OCI-LY3 (cell line): ENCODE measurements around the gene CYSTM1.

Experiments
- H2AFZ ChIP-seq: fragments of 200-600, 300-600 bp; shearing (Covaris generic); 2 replicates; pipeline ENCODE4 v1.6.0; 2014; ENCODE audit warnings: antibody characterized with exemption, low read depth, low read length
- H3K27ac ChIP-seq: fragments of 200-600, 300-600 bp; sonication (generic); 2 replicates; pipeline ENCODE4 v1.5.1; 2014; ENCODE audit warnings: mild to moderate bottlenecking, low read length, moderate library complexity, mixed read lengths
- H3K27me3 ChIP-seq: fragments of 200-600, 300-600 bp; sonication (generic); 2 replicates; pipeline ENCODE4 v1.6.1; 2014; ENCODE audit warnings: low read depth, low read length, mixed read lengths
- H3K36me3 ChIP-seq: fragments of 200-600, 300-600 bp; sonication (generic); replicated peaks from 2 replicates; pipeline ENCODE3; 2014; ENCODE audit warnings: low read depth, low read length, mixed read lengths
- H3K4me1 ChIP-seq: fragments of 300-600, 200-600 bp; sonication (generic); 2 replicates; pipeline ENCODE4 v1.6.1; 2014; ENCODE audit warnings: low read length, mixed read lengths
- H3K4me2 ChIP-seq: fragments of 200-600, 300-600 bp; sonication (generic); 2 replicates; pipeline ENCODE4 v1.6.1; 2014; ENCODE audit warnings: low read length, mixed read lengths
- H3K4me3 ChIP-seq: fragments of 300-600, 200-600 bp; sonication (generic); 2 replicates; pipeline ENCODE4 v1.5.1; 2014; ENCODE audit warnings: antibody characterized with exemption, mild to moderate bottlenecking, low read length, moderate library complexity
- H3K79me2 ChIP-seq: fragments of 300-600, 200-600 bp; shearing (Covaris generic); 2 replicates; pipeline ENCODE4 v1.6.1; 2014; ENCODE audit warnings: mild to moderate bottlenecking, low read length, mixed read lengths
- H3K9ac ChIP-seq: fragments of 300-600, 200-600 bp; shearing (Covaris generic); 2 replicates; pipeline ENCODE4 v1.6.0; 2014; ENCODE audit warnings: mild to moderate bottlenecking, low read length, moderate library complexity
- H3K9me3 ChIP-seq: fragments of 200-600, 300-600 bp; shearing (Covaris generic); 2 replicates; pipeline ENCODE4 v1.6.1; 2014; ENCODE audit warnings: low read length, mixed read lengths; ENCODE audit not compliant: insufficient read depth
- H4K20me1 ChIP-seq: fragments of 200-600, 300-600 bp; sonication (generic); 2 replicates; pipeline ENCODE4 v1.6.1; 2016; ENCODE audit warnings: low read length, mixed read lengths; ENCODE audit not compliant: insufficient read depth
- EZH2phosphoT487 ChIP-seq: fragments of 200-600 bp; shearing (Covaris generic); IDR thresholded peaks from 2 replicates; pipeline ENCODE4 v1.6.1; 2018; ENCODE audit warnings: antibody characterized with exemption, mixed run types, low read depth
- TF ChIP-seq, protein P1 (sequence below): fragments of 200-600, 300-600 bp; sonication (generic); IDR thresholded peaks from 2 replicates; pipeline ENCODE4 v1.5.1; 2014; ENCODE audit warnings: antibody characterized with exemption, low read length, low read depth

The CYSTM1 gene

DNA sequence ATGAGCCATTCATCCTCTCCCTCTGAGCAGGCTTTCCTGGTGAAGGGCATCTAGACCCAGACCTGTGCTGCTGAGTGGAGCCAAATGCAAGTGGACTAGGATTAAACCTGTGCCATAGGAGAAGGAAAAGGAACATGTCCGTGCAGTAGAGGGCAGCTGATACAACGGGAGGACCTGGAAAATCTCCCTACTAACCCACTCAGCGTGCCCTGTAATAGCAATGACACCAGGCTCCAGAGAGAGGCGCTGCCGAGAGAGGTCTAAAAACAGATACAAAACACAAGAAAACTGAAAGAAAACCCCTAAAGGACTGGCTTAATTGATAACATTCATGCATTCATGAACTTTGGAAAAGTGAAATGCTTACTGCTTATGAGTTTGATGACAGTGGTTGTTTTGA lies 67.1 kb downstream of the CYSTM1 start:
- Histone ChIP-seq H4K20me1 (peaks cover 4% of the 10 kb centered on the region; the same call in 1 of the 2 replicates), H3K36me3 (peaks cover 3% of the 10 kb centered on the region), H3K9me3 (no peaks in the 10 kb centered on the region), H3K9ac (no peak overlapping the region), H2AFZ (no peak overlapping the region), H3K4me3 (no peak overlapping the region), H3K27me3 (no peaks in the 10 kb centered on the region), H3K4me2 (no peak overlapping the region), H3K27ac (no peak overlapping the region), H3K79me2 (no peaks in the 10 kb centered on the region), H3K4me1 (peaks cover 12% of the 10 kb centered on the region)
- TF ChIP-seq, protein P1, sequence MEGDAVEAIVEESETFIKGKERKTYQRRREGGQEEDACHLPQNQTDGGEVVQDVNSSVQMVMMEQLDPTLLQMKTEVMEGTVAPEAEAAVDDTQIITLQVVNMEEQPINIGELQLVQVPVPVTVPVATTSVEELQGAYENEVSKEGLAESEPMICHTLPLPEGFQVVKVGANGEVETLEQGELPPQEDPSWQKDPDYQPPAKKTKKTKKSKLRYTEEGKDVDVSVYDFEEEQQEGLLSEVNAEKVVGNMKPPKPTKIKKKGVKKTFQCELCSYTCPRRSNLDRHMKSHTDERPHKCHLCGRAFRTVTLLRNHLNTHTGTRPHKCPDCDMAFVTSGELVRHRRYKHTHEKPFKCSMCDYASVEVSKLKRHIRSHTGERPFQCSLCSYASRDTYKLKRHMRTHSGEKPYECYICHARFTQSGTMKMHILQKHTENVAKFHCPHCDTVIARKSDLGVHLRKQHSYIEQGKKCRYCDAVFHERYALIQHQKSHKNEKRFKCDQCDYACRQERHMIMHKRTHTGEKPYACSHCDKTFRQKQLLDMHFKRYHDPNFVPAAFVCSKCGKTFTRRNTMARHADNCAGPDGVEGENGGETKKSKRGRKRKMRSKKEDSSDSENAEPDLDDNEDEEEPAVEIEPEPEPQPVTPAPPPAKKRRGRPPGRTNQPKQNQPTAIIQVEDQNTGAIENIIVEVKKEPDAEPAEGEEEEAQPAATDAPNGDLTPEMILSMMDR, result 0 out of 2 replicates have a peak, but pooled peaks have one; percentile 4
- no peak for TF ChIP-seq EZH2phosphoT487

DNA sequence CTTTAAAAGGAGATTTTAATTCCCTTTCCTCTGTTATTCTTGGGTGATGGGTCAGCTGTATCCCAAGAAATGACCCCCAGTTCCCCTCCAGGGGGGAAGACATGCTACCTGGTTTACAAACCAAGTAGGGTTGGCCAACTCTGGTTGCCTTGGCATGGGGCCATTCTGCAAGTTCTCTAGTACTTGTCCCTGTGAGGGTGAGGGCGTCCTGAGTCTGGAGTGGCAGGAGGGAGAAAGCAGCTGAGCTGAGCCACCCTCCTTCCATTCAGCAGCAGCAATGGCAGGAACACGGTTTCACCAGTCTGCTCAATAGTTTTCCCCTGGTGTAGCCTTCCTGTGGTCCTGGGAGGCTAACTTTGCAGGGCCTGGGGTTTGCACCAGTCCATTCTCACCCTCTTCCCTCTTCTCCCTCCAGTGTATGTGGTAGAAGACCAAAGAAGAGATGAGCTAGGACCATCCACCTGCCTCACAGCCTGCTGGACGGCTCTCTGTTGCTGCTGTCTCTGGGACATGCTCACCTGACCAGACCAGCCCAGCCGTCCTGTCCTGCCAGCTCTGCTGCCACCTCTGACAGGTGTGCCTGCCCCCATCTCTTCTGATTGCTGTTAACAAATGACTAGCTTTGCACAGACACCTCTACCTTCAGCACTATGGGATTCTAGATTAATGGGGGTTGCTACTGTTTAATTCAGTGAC lies 68.0 kb downstream of the CYSTM1 start:
- no peaks in the 10 kb centered on the region for H3K79me2 ChIP-seq
- no peak overlapping the region for H3K9ac ChIP-seq
- TF ChIP-seq, protein P1, result no peak
- no peak for TF ChIP-seq EZH2phosphoT487
- H3K36me3 ChIP-seq, result peaks cover 3% of the 10 kb centered on the region
- H2AFZ ChIP-seq, result no peak overlapping the region
- no peaks in the 10 kb centered on the region for H3K9me3 ChIP-seq
- no peak overlapping the region for H3K27ac ChIP-seq
- H4K20me1 ChIP-seq, result peaks cover 4% of the 10 kb centered on the region; the same call in 1 of the 2 replicates
- no peak overlapping the region for H3K4me2 ChIP-seq
- H3K4me3 ChIP-seq, result no peak overlapping the region
- no peaks in the 10 kb centered on the region for H3K27me3 ChIP-seq
- peaks cover 12% of the 10 kb centered on the region for H3K4me1 ChIP-seq

DNA sequence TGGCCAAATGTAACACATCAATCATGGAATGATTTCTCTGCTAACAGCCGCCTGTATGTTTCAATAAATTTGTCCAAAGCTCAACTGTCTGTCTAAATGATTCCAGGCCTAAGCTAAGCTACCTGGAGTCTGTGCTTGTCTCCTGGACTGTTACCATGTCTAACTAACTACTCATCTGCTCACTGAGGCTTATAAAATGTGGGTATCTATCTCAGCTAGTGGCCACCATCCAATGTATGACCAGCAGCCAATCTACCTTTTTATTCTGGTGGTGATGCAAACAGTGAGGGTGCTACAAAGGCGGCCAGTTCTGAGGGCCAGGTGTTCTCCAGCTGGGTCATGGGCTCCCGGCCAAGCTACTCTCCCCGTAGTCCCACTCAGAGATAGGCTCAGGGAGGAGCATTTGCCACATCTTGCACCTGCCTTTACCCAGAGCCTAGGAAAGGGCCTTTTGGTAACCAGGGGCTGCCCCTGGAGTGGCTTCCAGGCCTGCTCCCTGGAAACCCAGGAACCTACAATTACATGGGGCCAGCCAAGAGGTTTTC lies 68.8 kb downstream of the CYSTM1 start:
- Histone ChIP-seq H3K27ac (no peak overlapping the region), H3K9ac (no peak overlapping the region), H3K27me3 (no peaks in the 10 kb centered on the region)

DNA sequence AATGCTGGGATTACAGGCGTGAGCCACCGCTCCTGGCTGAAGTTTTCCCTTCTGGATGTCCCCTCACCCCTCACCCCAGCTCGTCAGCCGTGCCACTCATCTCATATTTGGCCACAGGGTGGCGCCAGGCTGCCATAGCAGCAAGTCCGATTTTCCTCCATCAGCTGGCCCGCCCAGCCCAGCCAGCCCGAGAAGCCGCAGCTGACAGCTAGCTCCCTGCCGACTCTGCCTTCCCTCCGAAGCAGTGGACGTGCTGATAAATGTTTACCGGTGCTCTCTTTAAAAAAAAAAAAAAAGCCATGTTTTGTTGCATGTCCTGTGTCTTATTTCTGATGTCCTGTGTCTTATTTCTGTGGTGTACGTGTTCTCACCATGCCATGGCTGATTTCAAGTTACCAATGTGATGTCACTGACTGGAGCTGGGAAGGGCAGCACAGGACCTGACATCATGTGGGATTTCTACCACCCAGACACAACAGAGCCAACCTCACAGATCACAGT lies 69.6 kb downstream of the CYSTM1 start:
- H4K20me1 ChIP-seq, result peaks cover 10% of the 10 kb centered on the region
- H3K4me3 ChIP-seq, result no peak overlapping the region
- no peak overlapping the region for H2AFZ ChIP-seq
- H3K36me3 ChIP-seq, result peaks cover 3% of the 10 kb centered on the region
- no peak overlapping the region for H3K27ac ChIP-seq
- H3K9ac ChIP-seq, result no peak overlapping the region
- no peaks in the 10 kb centered on the region for H3K79me2 ChIP-seq
- no peaks in the 10 kb centered on the region for H3K9me3 ChIP-seq
- peak overlapping the region; percentile 26 for H3K4me2 ChIP-seq
- TF ChIP-seq EZH2phosphoT487, result no peak
- TF ChIP-seq, protein P1, result peak; percentile 73
- no peaks in the 10 kb centered on the region for H3K27me3 ChIP-seq
- peaks cover 19% of the 10 kb centered on the region for H3K4me1 ChIP-seq

More for the DNA sequence above, 68.8 kb downstream of the CYSTM1 start:
- Histone ChIP-seq H3K36me3 (peaks cover 3% of the 10 kb centered on the region), H3K4me2 (no peak overlapping the region), H3K9me3 (no peaks in the 10 kb centered on the region), H3K79me2 (no peaks in the 10 kb centered on the region), H2AFZ (no peak overlapping the region), H3K4me3 (no peak overlapping the region), H3K4me1 (peaks cover 12% of the 10 kb centered on the region), H4K20me1 (peaks cover 4% of the 10 kb centered on the region)
- TF ChIP-seq, protein P1, result no peak
- TF ChIP-seq EZH2phosphoT487, result no peak
